ENCODE data around the gene NAT16. TPM values are rescaled to one million over a fixed set of nuclear protein-coding genes. Genes with fewer than 3 reads are reported as not detected.

Gene NAT16
- total and polyA plus RNA-seq, 2 of the 8 experiments (the other 6 are each of a cell fraction or from before 2014, with no cell fraction given) = 0.26 to 0.84 TPM

DNA sequence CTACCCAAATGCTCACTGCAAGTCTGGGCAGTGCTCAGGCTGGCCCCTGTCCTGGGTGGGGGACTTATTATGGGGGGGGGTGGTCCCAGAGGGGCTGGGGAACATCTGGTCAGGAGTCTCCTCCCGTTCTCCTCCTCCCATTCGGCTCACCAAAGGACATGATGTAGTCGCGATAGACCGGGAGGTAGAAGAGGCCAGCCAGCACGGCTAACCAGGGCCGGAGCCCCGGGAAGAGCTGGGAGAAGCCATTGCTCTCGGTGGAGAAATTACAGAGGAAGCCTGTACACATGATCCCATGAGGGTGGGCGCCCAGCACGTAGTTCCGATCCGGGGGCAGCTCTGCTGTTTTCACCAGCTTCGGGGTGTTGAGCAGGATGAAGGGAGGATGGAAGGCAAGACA, 18.4 kb upstream of the NAT16 start (continued):
- TF ChIP-seq, protein P1, sequence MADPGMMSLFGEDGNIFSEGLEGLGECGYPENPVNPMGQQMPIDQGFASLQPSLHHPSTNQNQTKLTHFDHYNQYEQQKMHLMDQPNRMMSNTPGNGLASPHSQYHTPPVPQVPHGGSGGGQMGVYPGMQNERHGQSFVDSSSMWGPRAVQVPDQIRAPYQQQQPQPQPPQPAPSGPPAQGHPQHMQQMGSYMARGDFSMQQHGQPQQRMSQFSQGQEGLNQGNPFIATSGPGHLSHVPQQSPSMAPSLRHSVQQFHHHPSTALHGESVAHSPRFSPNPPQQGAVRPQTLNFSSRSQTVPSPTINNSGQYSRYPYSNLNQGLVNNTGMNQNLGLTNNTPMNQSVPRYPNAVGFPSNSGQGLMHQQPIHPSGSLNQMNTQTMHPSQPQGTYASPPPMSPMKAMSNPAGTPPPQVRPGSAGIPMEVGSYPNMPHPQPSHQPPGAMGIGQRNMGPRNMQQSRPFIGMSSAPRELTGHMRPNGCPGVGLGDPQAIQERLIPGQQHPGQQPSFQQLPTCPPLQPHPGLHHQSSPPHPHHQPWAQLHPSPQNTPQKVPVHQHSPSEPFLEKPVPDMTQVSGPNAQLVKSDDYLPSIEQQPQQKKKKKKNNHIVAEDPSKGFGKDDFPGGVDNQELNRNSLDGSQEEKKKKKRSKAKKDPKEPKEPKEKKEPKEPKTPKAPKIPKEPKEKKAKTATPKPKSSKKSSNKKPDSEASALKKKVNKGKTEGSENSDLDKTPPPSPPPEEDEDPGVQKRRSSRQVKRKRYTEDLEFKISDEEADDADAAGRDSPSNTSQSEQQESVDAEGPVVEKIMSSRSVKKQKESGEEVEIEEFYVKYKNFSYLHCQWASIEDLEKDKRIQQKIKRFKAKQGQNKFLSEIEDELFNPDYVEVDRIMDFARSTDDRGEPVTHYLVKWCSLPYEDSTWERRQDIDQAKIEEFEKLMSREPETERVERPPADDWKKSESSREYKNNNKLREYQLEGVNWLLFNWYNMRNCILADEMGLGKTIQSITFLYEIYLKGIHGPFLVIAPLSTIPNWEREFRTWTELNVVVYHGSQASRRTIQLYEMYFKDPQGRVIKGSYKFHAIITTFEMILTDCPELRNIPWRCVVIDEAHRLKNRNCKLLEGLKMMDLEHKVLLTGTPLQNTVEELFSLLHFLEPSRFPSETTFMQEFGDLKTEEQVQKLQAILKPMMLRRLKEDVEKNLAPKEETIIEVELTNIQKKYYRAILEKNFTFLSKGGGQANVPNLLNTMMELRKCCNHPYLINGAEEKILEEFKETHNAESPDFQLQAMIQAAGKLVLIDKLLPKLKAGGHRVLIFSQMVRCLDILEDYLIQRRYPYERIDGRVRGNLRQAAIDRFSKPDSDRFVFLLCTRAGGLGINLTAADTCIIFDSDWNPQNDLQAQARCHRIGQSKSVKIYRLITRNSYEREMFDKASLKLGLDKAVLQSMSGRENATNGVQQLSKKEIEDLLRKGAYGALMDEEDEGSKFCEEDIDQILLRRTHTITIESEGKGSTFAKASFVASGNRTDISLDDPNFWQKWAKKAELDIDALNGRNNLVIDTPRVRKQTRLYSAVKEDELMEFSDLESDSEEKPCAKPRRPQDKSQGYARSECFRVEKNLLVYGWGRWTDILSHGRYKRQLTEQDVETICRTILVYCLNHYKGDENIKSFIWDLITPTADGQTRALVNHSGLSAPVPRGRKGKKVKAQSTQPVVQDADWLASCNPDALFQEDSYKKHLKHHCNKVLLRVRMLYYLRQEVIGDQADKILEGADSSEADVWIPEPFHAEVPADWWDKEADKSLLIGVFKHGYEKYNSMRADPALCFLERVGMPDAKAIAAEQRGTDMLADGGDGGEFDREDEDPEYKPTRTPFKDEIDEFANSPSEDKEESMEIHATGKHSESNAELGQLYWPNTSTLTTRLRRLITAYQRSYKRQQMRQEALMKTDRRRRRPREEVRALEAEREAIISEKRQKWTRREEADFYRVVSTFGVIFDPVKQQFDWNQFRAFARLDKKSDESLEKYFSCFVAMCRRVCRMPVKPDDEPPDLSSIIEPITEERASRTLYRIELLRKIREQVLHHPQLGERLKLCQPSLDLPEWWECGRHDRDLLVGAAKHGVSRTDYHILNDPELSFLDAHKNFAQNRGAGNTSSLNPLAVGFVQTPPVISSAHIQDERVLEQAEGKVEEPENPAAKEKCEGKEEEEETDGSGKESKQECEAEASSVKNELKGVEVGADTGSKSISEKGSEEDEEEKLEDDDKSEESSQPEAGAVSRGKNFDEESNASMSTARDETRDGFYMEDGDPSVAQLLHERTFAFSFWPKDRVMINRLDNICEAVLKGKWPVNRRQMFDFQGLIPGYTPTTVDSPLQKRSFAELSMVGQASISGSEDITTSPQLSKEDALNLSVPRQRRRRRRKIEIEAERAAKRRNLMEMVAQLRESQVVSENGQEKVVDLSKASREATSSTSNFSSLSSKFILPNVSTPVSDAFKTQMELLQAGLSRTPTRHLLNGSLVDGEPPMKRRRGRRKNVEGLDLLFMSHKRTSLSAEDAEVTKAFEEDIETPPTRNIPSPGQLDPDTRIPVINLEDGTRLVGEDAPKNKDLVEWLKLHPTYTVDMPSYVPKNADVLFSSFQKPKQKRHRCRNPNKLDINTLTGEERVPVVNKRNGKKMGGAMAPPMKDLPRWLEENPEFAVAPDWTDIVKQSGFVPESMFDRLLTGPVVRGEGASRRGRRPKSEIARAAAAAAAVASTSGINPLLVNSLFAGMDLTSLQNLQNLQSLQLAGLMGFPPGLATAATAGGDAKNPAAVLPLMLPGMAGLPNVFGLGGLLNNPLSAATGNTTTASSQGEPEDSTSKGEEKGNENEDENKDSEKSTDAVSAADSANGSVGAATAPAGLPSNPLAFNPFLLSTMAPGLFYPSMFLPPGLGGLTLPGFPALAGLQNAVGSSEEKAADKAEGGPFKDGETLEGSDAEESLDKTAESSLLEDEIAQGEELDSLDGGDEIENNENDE (IDR thresholded peaks at IDR 0.05; ENCODE audit: insufficient replicate concordance, low read length) = no peak

Data from H1 (cell line).